ENCODE results near the gene ACTMAP. TPM values are rescaled to one million over a fixed set of nuclear protein-coding genes. Genes with fewer than 3 reads are reported as not detected.
"Not testable (repeated sequence)": the region's sequence is repeated elsewhere in the genome, so short reads cannot be mapped to it uniquely, and the experiment has no call there.

The ACTMAP gene
- total RNA-seq, 1 donor from 2014 or later: 12.7 TPM

DNA sequence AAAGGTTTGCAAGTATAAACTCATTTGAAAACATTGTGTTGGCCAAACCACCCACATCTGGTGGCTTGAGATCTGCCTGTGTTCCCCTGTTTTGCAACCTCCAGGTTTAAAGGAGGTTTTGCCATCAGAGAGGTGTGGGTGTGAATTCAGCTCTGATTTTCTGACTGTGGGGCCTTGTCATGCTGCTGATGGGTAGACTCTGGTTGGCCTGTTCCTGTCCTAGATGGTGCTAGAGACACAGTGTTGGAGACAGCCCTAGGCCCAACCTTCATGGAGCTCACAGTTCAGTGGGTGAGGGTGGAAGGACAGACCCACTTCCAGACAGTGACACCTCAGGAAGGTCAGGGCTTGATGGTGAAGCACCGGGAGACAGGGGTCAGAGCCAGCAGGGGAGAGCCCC is 35.2 kb upstream of the ACTMAP start:
- TF ChIP-seq CTCF (IDR thresholded peaks at IDR 0.05): no peak
- Mint-ChIP-seq H3K4me1 (peaks cover 14% of the 10 kb centered on the region), H3K36me3 (ENCODE audit: low read depth) (peaks cover 77% of the 10 kb centered on the region), H3K27ac (no peak overlapping the region), H3K27me3 (no peaks in the 10 kb centered on the region), H3K4me3 (no peak overlapping the region), H3K9me3 (no peaks in the 10 kb centered on the region)
- ChIA-PET CTCF (no interaction called here), POLR2A (interaction anchor here (2.6 kb wide), 1 partner anchor 13 kb away, joined by 10 read pairs; the partner anchor contains the start of gene EGLN2)
- ATAC-seq (ENCODE audit: low read depth) (no peak), DNase-seq (no peak)
- intact Hi-C loops (cut with micrococcal nuclease): no loop called here

DNA sequence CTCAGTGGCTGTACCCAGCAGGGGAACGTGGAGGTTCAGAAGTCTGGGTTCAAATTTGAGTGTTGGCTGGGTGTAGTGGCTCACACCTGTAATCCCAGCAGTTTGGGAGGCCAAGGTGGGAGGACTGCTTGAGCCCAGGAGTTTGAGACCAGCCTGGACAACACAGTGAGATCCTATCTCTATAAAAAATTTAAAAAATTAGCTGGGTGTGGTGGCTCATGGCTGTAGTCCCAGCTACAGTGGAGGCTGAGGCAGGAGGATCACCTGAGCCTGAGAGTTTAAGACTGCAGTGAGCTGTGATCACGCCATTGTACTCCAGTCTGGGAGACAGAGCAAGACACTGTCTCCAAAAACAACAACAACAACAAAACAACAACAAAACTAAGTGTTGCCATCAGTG is 33.9 kb upstream of the ACTMAP start:
- Mint-ChIP-seq H3K36me3 (ENCODE audit: low read depth) (peaks cover 75% of the 10 kb centered on the region), H3K4me1 (peaks cover 26% of the 10 kb centered on the region)
- H3K27ac Mint-ChIP-seq; H3K27me3 Mint-ChIP-seq; ATAC-seq (ENCODE audit: low read depth); POLR2A ChIA-PET; H3K9me3 Mint-ChIP-seq; CTCF ChIA-PET; intact Hi-C loops (cut with micrococcal nuclease); H3K4me3 Mint-ChIP-seq; DNase-seq: not testable (repeated sequence)

- no peak for TF ChIP-seq CTCF (IDR thresholded peaks at IDR 0.05)
- Mint-ChIP-seq H3K36me3 (ENCODE audit: low read depth) (peaks cover 73% of the 10 kb centered on the region), H3K4me1 (peaks cover 31% of the 10 kb centered on the region), H3K9me3 (no peaks in the 10 kb centered on the region), H3K4me3 (no peak overlapping the region), H3K27me3 (no peaks in the 10 kb centered on the region), H3K27ac (no peak overlapping the region)
- intact Hi-C loops (cut with micrococcal nuclease): no loop called here
- CTCF ChIA-PET: no interaction called here
- POLR2A ChIA-PET: interaction anchor here (0.6 kb wide), 1 partner anchor 23 kb away, joined by 4 read pairs; no protein-coding TSS in a partner anchor
- ATAC-seq (ENCODE audit: low read depth) (no peak), DNase-seq (no peak)
These were observed 33.4 kb upstream of the ACTMAP start for GRCh38 chr19:40783711-40784110.

DNA sequence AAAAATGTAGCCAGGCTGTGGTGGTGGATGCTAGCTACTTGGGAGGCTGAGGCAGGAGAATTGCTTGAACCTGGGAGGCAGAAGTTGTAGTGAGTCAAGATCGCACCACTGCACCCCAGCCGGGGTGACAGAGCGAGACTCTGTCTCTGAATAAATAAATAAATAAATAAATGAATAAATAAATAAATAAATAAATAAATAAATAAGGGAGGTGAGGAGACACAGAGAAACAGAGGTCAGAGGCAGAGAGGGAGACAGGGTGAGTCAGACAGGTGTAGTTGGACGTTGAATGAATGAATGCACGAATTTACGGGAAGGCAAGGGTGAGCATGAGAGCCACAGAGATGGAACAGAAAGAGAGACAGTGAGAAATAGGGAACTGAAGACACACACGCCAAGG is 30.9 kb upstream of the ACTMAP start:
- intact Hi-C loops (cut with micrococcal nuclease): no loop called here

DNA sequence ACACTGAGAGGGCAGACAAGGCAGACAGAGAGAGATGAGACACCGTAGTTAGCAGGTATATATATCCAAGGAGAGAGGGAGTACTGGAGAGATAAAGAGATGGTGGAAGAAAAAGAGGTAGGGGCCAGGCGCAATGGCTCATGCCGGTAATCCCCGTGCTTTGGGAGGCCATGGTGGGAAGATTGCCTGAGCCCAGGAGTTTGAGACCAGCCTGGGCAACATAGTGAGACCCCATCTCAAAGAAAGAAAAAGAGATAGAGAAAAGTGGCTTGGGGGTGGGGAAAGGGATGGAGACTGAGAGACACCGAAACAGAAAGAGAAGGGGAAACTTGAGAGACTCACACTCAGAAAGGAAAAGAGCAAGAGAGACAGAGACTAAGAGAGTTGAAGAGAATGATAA is 30.3 kb upstream of the ACTMAP start:
- H3K4me3 Mint-ChIP-seq: no peak overlapping the region
- H3K4me1 Mint-ChIP-seq: peaks cover 52% of the 10 kb centered on the region
- no peak overlapping the region for H3K27ac Mint-ChIP-seq
- ChIA-PET POLR2A (interaction anchor here (6.5 to 6.7 kb wide), 2 partner anchors 19 to 28 kb away, joined by 287 to 351 read pairs; partner anchors contain the start of genes ACTMAP, EGLN2 and SNRPA), CTCF (no interaction called here)
- TF ChIP-seq CTCF (IDR thresholded peaks at IDR 0.05): no peak
- peaks cover 60% of the 10 kb centered on the region for H3K36me3 Mint-ChIP-seq (ENCODE audit: low read depth)
- no peaks in the 10 kb centered on the region for H3K27me3 Mint-ChIP-seq
- ATAC-seq (ENCODE audit: low read depth) (no peak), DNase-seq (no peak)
- intact Hi-C loops (cut with micrococcal nuclease): no loop called here
- H3K9me3 Mint-ChIP-seq: no peaks in the 10 kb centered on the region

More for the DNA sequence above, 30.9 kb upstream of the ACTMAP start:
- CTCF ChIA-PET: interaction anchor here (0.6 kb wide), 1 partner anchor 94 kb away, joined by 4 read pairs; no protein-coding TSS in a partner anchor
- H3K4me3 Mint-ChIP-seq: no peak overlapping the region
- no peak for TF ChIP-seq CTCF (IDR thresholded peaks at IDR 0.05)
- H3K4me1 Mint-ChIP-seq: peaks cover 48% of the 10 kb centered on the region
- no peak for ATAC-seq (ENCODE audit: low read depth)
- H3K9me3 Mint-ChIP-seq: no peaks in the 10 kb centered on the region
- peaks cover 63% of the 10 kb centered on the region for H3K36me3 Mint-ChIP-seq (ENCODE audit: low read depth)
- no peaks in the 10 kb centered on the region for H3K27me3 Mint-ChIP-seq
- POLR2A ChIA-PET: interaction anchor here (0.7 kb wide), 2 partner anchors 35 to 519 kb away, joined by 3 to 8 read pairs; no protein-coding TSS in a partner anchor
- no peak for DNase-seq
- peak overlapping the region; percentile 8 for H3K27ac Mint-ChIP-seq
